Measurements from ENCODE around the gene SORBS1.

Gene SORBS1

GRCh38 chr10:95474228-95475002 is 86.8 kb downstream of the SORBS1 start:
- TF ChIP-seq EGR1 (IDR thresholded peaks at IDR 0.05): no peak
- TF ChIP-seq YY1 (IDR thresholded peaks at IDR 0.05; ENCODE audit: low read depth): no peak
- TF ChIP-seq, protein P1, sequence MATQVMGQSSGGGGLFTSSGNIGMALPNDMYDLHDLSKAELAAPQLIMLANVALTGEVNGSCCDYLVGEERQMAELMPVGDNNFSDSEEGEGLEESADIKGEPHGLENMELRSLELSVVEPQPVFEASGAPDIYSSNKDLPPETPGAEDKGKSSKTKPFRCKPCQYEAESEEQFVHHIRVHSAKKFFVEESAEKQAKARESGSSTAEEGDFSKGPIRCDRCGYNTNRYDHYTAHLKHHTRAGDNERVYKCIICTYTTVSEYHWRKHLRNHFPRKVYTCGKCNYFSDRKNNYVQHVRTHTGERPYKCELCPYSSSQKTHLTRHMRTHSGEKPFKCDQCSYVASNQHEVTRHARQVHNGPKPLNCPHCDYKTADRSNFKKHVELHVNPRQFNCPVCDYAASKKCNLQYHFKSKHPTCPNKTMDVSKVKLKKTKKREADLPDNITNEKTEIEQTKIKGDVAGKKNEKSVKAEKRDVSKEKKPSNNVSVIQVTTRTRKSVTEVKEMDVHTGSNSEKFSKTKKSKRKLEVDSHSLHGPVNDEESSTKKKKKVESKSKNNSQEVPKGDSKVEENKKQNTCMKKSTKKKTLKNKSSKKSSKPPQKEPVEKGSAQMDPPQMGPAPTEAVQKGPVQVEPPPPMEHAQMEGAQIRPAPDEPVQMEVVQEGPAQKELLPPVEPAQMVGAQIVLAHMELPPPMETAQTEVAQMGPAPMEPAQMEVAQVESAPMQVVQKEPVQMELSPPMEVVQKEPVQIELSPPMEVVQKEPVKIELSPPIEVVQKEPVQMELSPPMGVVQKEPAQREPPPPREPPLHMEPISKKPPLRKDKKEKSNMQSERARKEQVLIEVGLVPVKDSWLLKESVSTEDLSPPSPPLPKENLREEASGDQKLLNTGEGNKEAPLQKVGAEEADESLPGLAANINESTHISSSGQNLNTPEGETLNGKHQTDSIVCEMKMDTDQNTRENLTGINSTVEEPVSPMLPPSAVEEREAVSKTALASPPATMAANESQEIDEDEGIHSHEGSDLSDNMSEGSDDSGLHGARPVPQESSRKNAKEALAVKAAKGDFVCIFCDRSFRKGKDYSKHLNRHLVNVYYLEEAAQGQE (IDR thresholded peaks at IDR 0.05; ENCODE audit: low read depth): no peak
- no peak for TF ChIP-seq TAF1 (IDR thresholded peaks at IDR 0.05; ENCODE audit: low read depth)
- TF ChIP-seq ZBTB7A (IDR thresholded peaks at IDR 0.05; ENCODE audit: low read depth): no peak
- no peak for TF ChIP-seq CREB1 (IDR thresholded peaks at IDR 0.05; ENCODE audit: low read depth)
- TF ChIP-seq TEAD4 (IDR thresholded peaks at IDR 0.05): no peak
- TF ChIP-seq USF1 (IDR thresholded peaks at IDR 0.05): no peak
- TF ChIP-seq CEBPB (IDR thresholded peaks at IDR 0.05): no peak
- no peak for TF ChIP-seq NFIC (IDR thresholded peaks at IDR 0.05)

DNA sequence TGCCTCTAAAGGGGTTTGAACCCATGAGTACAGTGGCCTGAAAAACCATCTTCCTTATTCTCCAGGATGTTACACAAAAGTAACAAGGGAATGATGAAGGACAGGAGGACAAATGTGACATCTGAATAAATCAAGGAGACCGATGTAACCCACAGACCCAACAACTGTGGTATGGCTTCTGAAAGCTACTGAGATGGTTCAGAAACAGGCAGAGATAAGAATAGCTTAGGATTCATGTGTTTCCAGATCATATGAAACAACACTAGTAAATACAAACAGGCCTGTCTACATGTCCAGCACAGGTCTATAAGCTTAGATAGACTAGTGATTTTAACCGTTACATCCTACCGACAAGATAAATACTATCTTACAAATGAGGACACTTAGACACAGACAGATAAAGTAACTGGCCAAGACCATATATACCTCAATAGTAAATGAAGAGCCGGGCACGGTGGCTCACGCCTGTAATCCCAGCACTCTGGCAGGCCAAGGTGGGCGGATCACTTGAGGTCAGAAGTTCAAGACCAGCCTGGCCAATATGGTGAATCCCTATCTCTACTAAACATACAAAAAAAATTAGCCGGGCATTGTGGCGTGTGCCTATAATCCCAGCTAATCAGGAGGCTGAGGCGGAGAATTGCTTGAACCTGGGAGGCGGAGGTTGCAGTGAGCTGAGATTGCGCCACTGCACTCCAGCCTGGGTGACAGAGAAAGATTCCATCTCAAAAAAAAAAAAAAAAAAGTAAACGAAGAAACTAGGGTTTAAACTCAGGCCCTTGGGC is 88.7 kb downstream of the SORBS1 start:
- TF ChIP-seq, protein P2, sequence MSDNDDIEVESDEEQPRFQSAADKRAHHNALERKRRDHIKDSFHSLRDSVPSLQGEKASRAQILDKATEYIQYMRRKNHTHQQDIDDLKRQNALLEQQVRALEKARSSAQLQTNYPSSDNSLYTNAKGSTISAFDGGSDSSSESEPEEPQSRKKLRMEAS (IDR thresholded peaks at IDR 0.05): no peak
- TF ChIP-seq NFIC (IDR thresholded peaks at IDR 0.05): no peak
- TF ChIP-seq CEBPB (IDR thresholded peaks at IDR 0.05): no peak
- no peak for TF ChIP-seq YY1 (IDR thresholded peaks at IDR 0.05; ENCODE audit: low read depth)
- TF ChIP-seq, protein P1 (IDR thresholded peaks at IDR 0.05; ENCODE audit: low read depth): no peak
- no peak for TF ChIP-seq RAD21 (IDR thresholded peaks at IDR 0.05; ENCODE audit: low read depth)
- TF ChIP-seq TCF12 (IDR thresholded peaks at IDR 0.05; ENCODE audit: low read depth): no peak

DNA sequence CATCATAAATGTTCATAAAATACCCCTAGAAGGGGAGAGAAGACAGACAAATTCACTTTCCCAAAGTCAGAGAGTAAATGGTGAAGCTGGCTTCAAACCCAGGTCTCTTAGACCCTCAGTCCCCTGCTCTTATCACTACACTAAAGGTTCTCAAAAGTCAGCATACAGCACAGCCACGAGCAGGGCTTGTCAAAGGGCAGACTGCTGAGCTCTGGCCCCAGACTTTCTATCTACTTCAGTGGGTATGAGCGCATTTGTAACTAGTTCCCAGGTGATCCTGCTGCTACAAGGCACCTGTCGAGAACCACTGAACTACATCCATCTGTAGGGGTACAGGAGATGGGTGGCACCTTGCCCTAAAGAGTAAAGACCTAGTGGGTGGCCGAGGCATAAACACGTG is 91.5 kb downstream of the SORBS1 start:
- TF ChIP-seq FOXM1 (IDR thresholded peaks at IDR 0.05; ENCODE audit: borderline replicate concordance, low read depth): no peak
- TF ChIP-seq RAD21 (IDR thresholded peaks at IDR 0.05; ENCODE audit: low read depth): no peak
- TF ChIP-seq CREB1 (IDR thresholded peaks at IDR 0.05; ENCODE audit: low read depth): no peak
- no peak for TF ChIP-seq USF1 (IDR thresholded peaks at IDR 0.05)
- no peak for TF ChIP-seq EGR1 (IDR thresholded peaks at IDR 0.05)
- TF ChIP-seq TCF12 (IDR thresholded peaks at IDR 0.05; ENCODE audit: low read depth): no peak
- TF ChIP-seq EP300 (IDR thresholded peaks at IDR 0.05; ENCODE audit: borderline replicate concordance): no peak
- TF ChIP-seq TEAD4 (IDR thresholded peaks at IDR 0.05): no peak
- TF ChIP-seq ZBTB7A (IDR thresholded peaks at IDR 0.05; ENCODE audit: low read depth): no peak
- TF ChIP-seq YY1 (IDR thresholded peaks at IDR 0.05; ENCODE audit: low read depth): no peak

GRCh38 chr10:95469251-95469650 is 91.9 kb downstream of the SORBS1 start:
- no peak for TF ChIP-seq FOXM1 (IDR thresholded peaks at IDR 0.05; ENCODE audit: borderline replicate concordance, low read depth)
- no peak for TF ChIP-seq TEAD4 (IDR thresholded peaks at IDR 0.05)
- TF ChIP-seq, protein P2 (IDR thresholded peaks at IDR 0.05): no peak
- TF ChIP-seq CEBPB (IDR thresholded peaks at IDR 0.05): no peak
- TF ChIP-seq EGR1 (IDR thresholded peaks at IDR 0.05): no peak
- TF ChIP-seq RAD21 (IDR thresholded peaks at IDR 0.05; ENCODE audit: low read depth): no peak
- TF ChIP-seq TCF12 (IDR thresholded peaks at IDR 0.05; ENCODE audit: low read depth): no peak
- TF ChIP-seq CREB1 (IDR thresholded peaks at IDR 0.05; ENCODE audit: low read depth): no peak
- TF ChIP-seq TAF1 (IDR thresholded peaks at IDR 0.05; ENCODE audit: low read depth): no peak
- TF ChIP-seq EP300 (IDR thresholded peaks at IDR 0.05; ENCODE audit: borderline replicate concordance): no peak
- TF ChIP-seq, protein P1 (IDR thresholded peaks at IDR 0.05; ENCODE audit: low read depth): no peak
- no peak for TF ChIP-seq ZBTB7A (IDR thresholded peaks at IDR 0.05; ENCODE audit: low read depth)
- no peak for TF ChIP-seq YY1 (IDR thresholded peaks at IDR 0.05; ENCODE audit: low read depth)
- no peak for TF ChIP-seq NFIC (IDR thresholded peaks at IDR 0.05)
- TF ChIP-seq USF1 (IDR thresholded peaks at IDR 0.05): no peak

Data from Ishikawa (cell line).